Spleen (tissue), 11 donors: ENCODE results near the gene MN1. TPM values are rescaled to one million over a fixed set of nuclear protein-coding genes. Genes with fewer than 3 reads are reported as not detected.

Experiments
- DNase-seq: peaks from one replicate; pipeline ENCODE4 v3.0.0-alpha.2; 2020
- H3K27ac ChIP-seq, 8 donors: fragments of 200-600 bp; sonication (generic) in 7 of 8; 1 replicate in 4 of 8; 2 replicates in 4 of 8; pipeline versions ENCODE4 v1.5.0 to v1.8.0; 2016 to 2021; ENCODE audit warnings: inconsistent platforms in 4 of 8, mild to moderate bottlenecking in 4 of 8, moderate library complexity in 1 of 8
- H3K27me3 ChIP-seq, 7 donors: fragments of 200-600 bp; sonication (generic) in 6 of 7; replicated peaks in 1 of 7; 1 replicate in 4 of 7; 2 replicates in 3 of 7; pipeline versions ENCODE4 v1.5.0 to v1.8.0; 2016 to 2021; ENCODE audit warnings: inconsistent platforms in 3 of 7, mild to moderate bottlenecking in 1 of 7
- H3K36me3 ChIP-seq, 6 donors: fragments of 200-600 bp; sonication (generic) in 5 of 6; 1 replicate in 4 of 6; 2 replicates in 2 of 6; pipeline versions ENCODE4 v1.5.0 to v1.8.0; 2016 to 2021; ENCODE audit warnings: inconsistent platforms in 2 of 6
- H3K4me1 ChIP-seq, 6 donors: fragments of 200-600 bp; sonication (generic) in 5 of 6; 1 replicate in 3 of 6; 2 replicates in 3 of 6; pipeline versions ENCODE4 v1.5.0 to v1.8.0; 2016 to 2021; ENCODE audit warnings: inconsistent platforms in 3 of 6
- H3K4me3 ChIP-seq, 8 donors: fragments of 200-600 bp; sonication (generic) in 7 of 8; 1 replicate in 4 of 8; 2 replicates in 4 of 8; pipeline versions ENCODE4 v1.5.0 to v1.8.0; 2016 to 2021; ENCODE audit warnings: inconsistent platforms in 4 of 8, mild to moderate bottlenecking in 4 of 8, moderate library complexity in 2 of 8
- H3K9me3 ChIP-seq, 8 donors: fragments of 200-600 bp; sonication (generic) in 7 of 8; 1 replicate in 4 of 8; 2 replicates in 4 of 8; pipeline versions ENCODE4 v1.5.0 to v1.8.0; 2016 to 2021; ENCODE audit warnings: inconsistent platforms in 4 of 8
- CTCF ChIP-seq, 11 experiments: fragments of 200-600 bp in 7 of 11; fragments of 450-650 bp in 4 of 11; sonication (generic) in 4 of 11; IDR thresholded peaks in 8 of 11; conservative IDR thresholded peaks in 3 of 11; 1 replicate in 7 of 11; 2 replicates in 4 of 11; pipeline versions ENCODE4 v1.4.0 to v1.8.0; 2016 to 2021; ENCODE audit warnings: antibody characterized with exemption in 11 of 11, inconsistent platforms in 4 of 11, mild to moderate bottlenecking in 1 of 11
- POLR2A ChIP-seq, 3 donors: fragments of 450-650 bp; IDR thresholded peaks; one replicate each; pipeline ENCODE4 v1.5.1; 2017; ENCODE audit warnings: antibody characterized with exemption in 3 of 3, mild to moderate bottlenecking in 1 of 3
- POLR2AphosphoS5 ChIP-seq, 3 donors: sonication (generic); formaldehyde crosslinking; IDR thresholded peaks; one replicate each; pipeline ENCODE4 v1.5.1; 2017; ENCODE audit warnings: antibody characterized with exemption in 3 of 3
- WGBS, 5 donors: extraction: QIAGEN DNeasy Blood & Tissue Kit in 3 of 5; methylation state at CpG; one replicate each; pipeline versions ENCODE4 v1.1.5 to v1.1.7; 2013 to 2018; 5-methylcytosine and 5-hydroxymethylcytosine counted together
- intact Hi-C: fragments of 100-400 bp; cut with DNase I; formaldehyde crosslinking; loops from one replicate; pipeline ENCODE4 v1.15.0; 2023; ENCODE audit warnings: low total_unique reads
- polyA plus RNA-seq, 3 donors: library from polyadenylated mRNA; stranded (reverse); fragments of 200-250 nt; gene quantifications; one replicate each; pipeline ENCODE4 v1.2.1, GENCODE V29; 2013
- total RNA-seq, 7 donors: library from RNA; depleted of rRNA in 3 of 7; stranded (reverse); fragments of >200 nt in 3 of 7; fragmentation: NEBNext Ultra II Directional in 4 of 7; extraction: Animal tissue kit (Norgen Biotek cat#: 25700) in 4 of 7; gene quantifications; one replicate each; pipeline versions ENCODE4 v1.1.0 to v1.2.1, GENCODE V29; 2016 to 2021
- donor health status: healthy with polysubstance abuse.
- donor health status: DM: no; HTN: no; CAD: no; lungs with moderate emphysema.
- donor health status: DM: no; HTN: no; CAD: no.
- donor health status: Bipolar disorder and iron deficiency.
- donor health status: healthy.
- donor health status: DM: no; HTN: no; CAD: no.
- donor health status: DM: yes; HTN: yes; CAD: no.

Gene MN1
- total and polyA plus RNA-seq, 10 donors, result 0.15 to 1.5 (median 0.71) TPM

DNA sequence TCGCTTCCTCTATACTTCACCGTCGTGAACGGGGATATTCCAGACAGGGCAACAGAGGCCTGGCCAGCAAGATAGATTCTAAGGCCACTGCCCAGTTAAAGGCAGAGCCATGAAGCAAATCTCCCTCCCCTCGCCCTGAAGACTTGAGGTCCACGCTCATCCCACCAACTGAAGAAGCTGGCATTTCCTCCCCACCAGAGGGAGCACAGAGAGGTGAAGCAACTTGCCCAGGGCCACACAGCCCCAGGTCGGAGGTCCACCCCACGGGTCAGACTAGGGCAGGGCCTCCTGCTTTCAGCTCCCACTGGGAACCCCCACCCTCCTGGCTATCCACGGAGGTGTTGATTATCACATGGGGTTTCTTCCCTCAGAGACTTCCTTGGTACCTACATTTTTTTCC, 27.4 kb downstream of the MN1 start:
- H3K4me1 ChIP-seq, result peaks cover 0 to 15% (median 4%) of the 10 kb centered on the region in 6 donors
- H3K27me3 ChIP-seq, result peaks cover 0 to 26% (median 7%) of the 10 kb centered on the region in 7 donors
- no peak overlapping the region for H3K4me3 ChIP-seq
- no peak overlapping the region for H3K27ac ChIP-seq
- no peaks in the 10 kb centered on the region for H3K9me3 ChIP-seq
- no peak for DNase-seq
- H3K36me3 ChIP-seq, result no peaks in the 10 kb centered on the region
- 63 to 88% (median 85%) methylated on average over 3 to 9 of the region's 9 CpGs for WGBS, 5 donors
- intact Hi-C loops, result no loop called here
- TF ChIP-seq POLR2AphosphoS5 (IDR thresholded peaks at IDR 0.05), result no peak
- no peak for TF ChIP-seq CTCF (IDR thresholded peaks at IDR 0.05 in 8 of 11, conservative IDR thresholded peaks at IDR 0.05 in 3 of 11)
- TF ChIP-seq POLR2A (IDR thresholded peaks at IDR 0.05), result no peak

DNA sequence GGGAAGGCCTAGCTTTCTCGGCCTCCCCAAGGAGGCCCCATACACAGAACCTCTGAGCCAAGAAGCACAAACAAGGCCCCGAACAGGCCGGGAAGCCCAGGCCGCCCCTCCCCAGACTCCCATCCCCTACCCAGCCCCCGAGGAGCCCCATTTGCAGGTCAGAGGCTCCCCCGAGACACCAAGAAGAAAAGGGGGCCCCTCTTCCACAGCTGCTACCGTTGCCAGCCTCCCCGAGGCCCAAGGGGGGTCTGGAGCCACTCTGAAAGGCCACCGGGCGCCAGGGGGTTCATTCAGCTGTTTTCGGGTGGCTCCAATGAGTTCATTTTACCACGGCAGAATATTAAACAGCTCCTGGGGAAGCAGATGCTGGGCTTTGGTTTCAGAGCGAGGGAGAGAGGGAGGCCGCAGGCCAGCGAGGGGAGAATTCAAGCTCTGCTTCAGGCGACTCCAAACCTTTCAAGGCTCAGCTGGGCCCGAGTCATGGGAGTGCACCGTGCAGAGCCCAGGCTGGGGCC, 28.5 kb downstream of the MN1 start:
- Histone ChIP-seq H3K4me1 (peaks cover 0 to 15% (median 4%) of the 10 kb centered on the region in 6 donors), H3K27ac (no peak overlapping the region), H3K9me3 (no peaks in the 10 kb centered on the region), H3K4me3 (no peak overlapping the region), H3K27me3 (peaks cover 0 to 26% (median 7%) of the 10 kb centered on the region in 7 donors), H3K36me3 (no peaks in the 10 kb centered on the region)
- no peak for DNase-seq
- TF ChIP-seq POLR2A (IDR thresholded peaks at IDR 0.05) (no peak), CTCF (IDR thresholded peaks at IDR 0.05 in 8 of 11, conservative IDR thresholded peaks at IDR 0.05 in 3 of 11) (no peak)
- intact Hi-C loops, result no loop called here
- 78 to 87% (median 82%) methylated on average over 16 to 18 of the region's 18 CpGs for whole genome bisulfite sequencing, 5 donors

GRCh38 chr22:27772081-27772983, 29.2 kb downstream of the MN1 start:
- Histone ChIP-seq H3K27me3 (peaks cover 0 to 26% (median 7%) of the 10 kb centered on the region in 7 donors), H3K36me3 (no peaks in the 10 kb centered on the region), H3K4me1 (peaks cover 0 to 15% (median 4%) of the 10 kb centered on the region in 6 donors), H3K27ac (no peak overlapping the region), H3K4me3 (no peak overlapping the region), H3K9me3 (no peaks in the 10 kb centered on the region)
- intact Hi-C loops, result no loop called here
- WGBS, 5 donors, result 82 to 91% (median 88%) methylated on average over 13 to 16 of the region's 16 CpGs
- DNase-seq, result no peak
- no peak for TF ChIP-seq POLR2A (IDR thresholded peaks at IDR 0.05)
- TF ChIP-seq POLR2AphosphoS5 (IDR thresholded peaks at IDR 0.05), result no peak
- TF ChIP-seq CTCF (IDR thresholded peaks at IDR 0.05 in 8 of 11, conservative IDR thresholded peaks at IDR 0.05 in 3 of 11), result no peak

GRCh38 chr22:27771637-27772036, 29.9 kb downstream of the MN1 start:
- H3K4me3 ChIP-seq, result no peak overlapping the region
- H3K4me1 ChIP-seq, result peaks cover 0 to 13% (median 4%) of the 10 kb centered on the region in 6 donors
- H3K27me3 ChIP-seq, result peaks cover 0 to 23% (median 7%) of the 10 kb centered on the region in 7 donors
- TF ChIP-seq CTCF (IDR thresholded peaks at IDR 0.05 in 8 of 11, conservative IDR thresholded peaks at IDR 0.05 in 3 of 11), result no peak
- TF ChIP-seq POLR2A (IDR thresholded peaks at IDR 0.05), result no peak
- no peak for TF ChIP-seq POLR2AphosphoS5 (IDR thresholded peaks at IDR 0.05)
- intact Hi-C loops, result no loop called here
- H3K27ac ChIP-seq, result no peak overlapping the region
- H3K36me3 ChIP-seq, result no peaks in the 10 kb centered on the region
- DNase-seq, result no peak
- no peaks in the 10 kb centered on the region for H3K9me3 ChIP-seq
- 92 to 97% (median 94%) methylated on average over 5 of the region's 5 CpGs for WGBS, 5 donors
